Esophagus squamous epithelium (tissue), 5 donors: Measurements from ENCODE around the gene KCNC3. TPM values are rescaled to one million over a fixed set of nuclear protein-coding genes. Genes with fewer than 3 reads are reported as not detected.

Source experiments
- DNase-seq: peaks from one replicate; lab custom pipeline; 2025; lab: John Stamatoyannopoulos, UW
- H3K27ac ChIP-seq, 4 donors: fragments of 200-600 bp; sonication (generic); one replicate each; pipeline ENCODE4 v1.5.1; 2016 to 2019; ENCODE audit warnings: mild to moderate bottlenecking in 1 of 4
- H3K27me3 ChIP-seq, 4 donors: fragments of 200-600 bp; sonication (generic); 1 replicate in 3 of 4; 2 replicates in 1 of 4; pipeline versions ENCODE4 v1.5.1 to v1.6.0; 2017 to 2021; ENCODE audit warnings: antibody characterized with exemption in 1 of 4
- H3K36me3 ChIP-seq, 3 donors: fragments of 200-600 bp; sonication (generic); one replicate each; pipeline ENCODE4 v1.5.1; 2016 to 2019
- H3K4me1 ChIP-seq, 3 donors: fragments of 200-600 bp; sonication (generic); one replicate each; pipeline ENCODE4 v1.5.1; 2017 to 2019
- H3K4me3 ChIP-seq, 4 donors: fragments of 200-600 bp; sonication (generic); 1 replicate in 3 of 4; 2 replicates in 1 of 4; pipeline ENCODE4 v1.5.1; 2016 to 2019; ENCODE audit warnings: mild to moderate bottlenecking in 2 of 4, moderate library complexity in 1 of 4
- H3K9me3 ChIP-seq, 3 donors: fragments of 200-600 bp; sonication (generic); one replicate each; pipeline ENCODE4 v1.5.1; 2016 to 2019
- CTCF ChIP-seq, 6 experiments: fragments of 450-650 bp in 4 of 6; fragments of 200-600 bp in 2 of 6; sonication (generic) in 2 of 6; IDR thresholded peaks; one replicate each; pipeline ENCODE4 v1.5.1; 2016 to 2019; ENCODE audit warnings: antibody characterized with exemption in 6 of 6, mild to moderate bottlenecking in 4 of 6, moderate library complexity in 4 of 6
- POLR2A ChIP-seq, 4 donors: fragments of 450-650 bp; IDR thresholded peaks; one replicate each; pipeline ENCODE4 v1.6.1; 2017; ENCODE audit warnings: antibody characterized with exemption in 4 of 4, mild to moderate bottlenecking in 4 of 4, moderate library complexity in 3 of 4
- WGBS, 2 donors: methylation state at CpG; one replicate each; pipeline ENCODE4 v1.1.5; 2018; 5-methylcytosine and 5-hydroxymethylcytosine counted together
- intact Hi-C: fragments of 100-400 bp; cut with DNase I; formaldehyde crosslinking; loops from one replicate; pipeline ENCODE4 v1.15.0; 2022
- total RNA-seq, 4 donors: library from RNA; depleted of rRNA; stranded (reverse); fragments of >200 nt; gene quantifications; one replicate each; pipeline ENCODE4 v1.1.0, GENCODE V29; 2016
- donor health status: DM: yes; HTN: yes; CAD: no.

Gene KCNC3
- total RNA-seq, 4 donors from 2014 or later: 0.48 to 0.87 (median 0.57) TPM; not detected in 1

- Histone ChIP-seq H3K36me3 (no peaks in the 10 kb centered on the region), H3K4me3 (no peak overlapping the region), H3K9me3 (no peaks in the 10 kb centered on the region), H3K27me3 (peaks cover 8 to 87% (median 13%) of the 10 kb centered on the region in 4 donors), H3K27ac (no peak overlapping the region), H3K4me1 (peaks cover 0 to 17% (median 0%) of the 10 kb centered on the region in 3 donors)
- TF ChIP-seq POLR2A (IDR thresholded peaks at IDR 0.05) (no peak), CTCF (IDR thresholded peaks at IDR 0.05) (no peak)
- no peak for DNase-seq
- intact Hi-C loops: no loop called here
- WGBS, 2 donors: 81 to 87% methylated on average over 5 to 6 of the region's 8 CpGs
These were observed 10.7 kb downstream of the KCNC3 start for GRCh38 chr19:50318438-50318837.

GRCh38 chr19:50317115-50317514 lies 12.1 kb downstream of the KCNC3 start:
- Histone ChIP-seq H3K36me3 (no peaks in the 10 kb centered on the region), H3K27me3 (peaks cover 13 to 91% (median 22%) of the 10 kb centered on the region in 4 donors), H3K4me3 (no peak overlapping the region), H3K27ac (no peak overlapping the region), H3K4me1 (peaks cover 0 to 24% (median 2%) of the 10 kb centered on the region in 3 donors), H3K9me3 (no peaks in the 10 kb centered on the region)
- no peak for DNase-seq
- intact Hi-C loops: no loop called here
- TF ChIP-seq CTCF (IDR thresholded peaks at IDR 0.05) (no peak), POLR2A (IDR thresholded peaks at IDR 0.05) (no peak)
- WGBS, 2 donors: 57 to 70% methylated on average over 4 of the region's 4 CpGs

GRCh38 chr19:50315773-50316448 lies 13.3 kb downstream of the KCNC3 start:
- Histone ChIP-seq H3K9me3 (no peaks in the 10 kb centered on the region), H3K36me3 (no peaks in the 10 kb centered on the region), H3K27me3 (peaks cover 13 to 93% (median 22%) of the 10 kb centered on the region in 4 donors)

GRCh38 chr19:50314724-50315708 lies 14.2 kb downstream of the KCNC3 start:
- WGBS, 2 donors: 1 to 4% methylated on average over 15 to 20 of the region's 40 CpGs
- Histone ChIP-seq H3K4me1 (peaks cover 0 to 28% (median 3%) of the 10 kb centered on the region in 3 donors), H3K27ac (no peak overlapping the region), H3K4me3 (no peak overlapping the region), H3K9me3 (no peaks in the 10 kb centered on the region), H3K27me3 (peaks cover 13 to 94% (median 22%) of the 10 kb centered on the region in 4 donors), H3K36me3 (no peaks in the 10 kb centered on the region)
- TF ChIP-seq CTCF (IDR thresholded peaks at IDR 0.05) (no peak), POLR2A (IDR thresholded peaks at IDR 0.05) (no peak)
- DNase-seq: no peak
- intact Hi-C loops: no loop called here

More at GRCh38 chr19:50315773-50316448, 13.3 kb downstream of the KCNC3 start:
- H3K4me1 ChIP-seq: peaks cover 0 to 28% (median 3%) of the 10 kb centered on the region in 3 donors
- no peak for DNase-seq
- WGBS, 2 donors: 0 to 3% methylated on average over 7 to 13 of the region's 18 CpGs
- H3K27ac ChIP-seq: no peak overlapping the region
- peak overlapping the region in 1 of 4 donors; percentile 4 for H3K4me3 ChIP-seq
- TF ChIP-seq CTCF (IDR thresholded peaks at IDR 0.05) (no peak), POLR2A (IDR thresholded peaks at IDR 0.05) (no peak)
- intact Hi-C loops: no loop called here
